ENCODE results near the gene SEMA5A. TPM values are rescaled to one million over a fixed set of nuclear protein-coding genes. Genes with fewer than 3 reads are reported as not detected.

The SEMA5A gene
- total RNA-seq, 1 experiment from 2014 or later: 0.15 TPM

- ATAC-seq (no peak), DNase-seq (ENCODE audit: low read depth, low spot score) (no peak)
- intact Hi-C loops (cut with micrococcal nuclease; ENCODE audit: unreplicated experiment) (no loop called here), in situ Hi-C loops (cut with HindIII; ENCODE audit: low pct_unique_long_range_greater_than_20kb, low sequenced_read_pairs) (no loop called here)
- Histone ChIP-seq H3K27ac (ENCODE audit: low read length) (no peak overlapping the region), H3K4me1 (ENCODE audit: control insufficient read depth, insufficient read depth, low read length) (no peaks in the 10 kb centered on the region), H3K27me3 (ENCODE audit: control insufficient read depth, insufficient read depth, low read length) (no peaks in the 10 kb centered on the region), H3K36me3 (ENCODE audit: control insufficient read depth, insufficient read depth, low read length) (no peaks in the 10 kb centered on the region), H3K9me3 (ENCODE audit: control insufficient read depth, insufficient read depth, low read depth, low read length) (no peaks in the 10 kb centered on the region), H3K4me3 (ENCODE audit: low read depth in 2 of 2, low read length in 2 of 2) (no peak overlapping the region)
- ChIA-PET POLR2A (no interaction called here), CTCF (no interaction called here)
- TF ChIP-seq POLR2AphosphoS5 (IDR thresholded peaks at IDR 0.05; ENCODE audit: low read depth, low read length) (no peak), SIN3A (IDR thresholded peaks at IDR 0.05; ENCODE audit: borderline replicate concordance, insufficient read depth, low read depth, low read length) (no peak), CTCF (IDR thresholded peaks at IDR 0.05) (no peak), TCF7L2 (IDR thresholded peaks at IDR 0.05; ENCODE audit: low read depth, low read length) (no peak)
- TF ChIP-seq, protein P1, sequence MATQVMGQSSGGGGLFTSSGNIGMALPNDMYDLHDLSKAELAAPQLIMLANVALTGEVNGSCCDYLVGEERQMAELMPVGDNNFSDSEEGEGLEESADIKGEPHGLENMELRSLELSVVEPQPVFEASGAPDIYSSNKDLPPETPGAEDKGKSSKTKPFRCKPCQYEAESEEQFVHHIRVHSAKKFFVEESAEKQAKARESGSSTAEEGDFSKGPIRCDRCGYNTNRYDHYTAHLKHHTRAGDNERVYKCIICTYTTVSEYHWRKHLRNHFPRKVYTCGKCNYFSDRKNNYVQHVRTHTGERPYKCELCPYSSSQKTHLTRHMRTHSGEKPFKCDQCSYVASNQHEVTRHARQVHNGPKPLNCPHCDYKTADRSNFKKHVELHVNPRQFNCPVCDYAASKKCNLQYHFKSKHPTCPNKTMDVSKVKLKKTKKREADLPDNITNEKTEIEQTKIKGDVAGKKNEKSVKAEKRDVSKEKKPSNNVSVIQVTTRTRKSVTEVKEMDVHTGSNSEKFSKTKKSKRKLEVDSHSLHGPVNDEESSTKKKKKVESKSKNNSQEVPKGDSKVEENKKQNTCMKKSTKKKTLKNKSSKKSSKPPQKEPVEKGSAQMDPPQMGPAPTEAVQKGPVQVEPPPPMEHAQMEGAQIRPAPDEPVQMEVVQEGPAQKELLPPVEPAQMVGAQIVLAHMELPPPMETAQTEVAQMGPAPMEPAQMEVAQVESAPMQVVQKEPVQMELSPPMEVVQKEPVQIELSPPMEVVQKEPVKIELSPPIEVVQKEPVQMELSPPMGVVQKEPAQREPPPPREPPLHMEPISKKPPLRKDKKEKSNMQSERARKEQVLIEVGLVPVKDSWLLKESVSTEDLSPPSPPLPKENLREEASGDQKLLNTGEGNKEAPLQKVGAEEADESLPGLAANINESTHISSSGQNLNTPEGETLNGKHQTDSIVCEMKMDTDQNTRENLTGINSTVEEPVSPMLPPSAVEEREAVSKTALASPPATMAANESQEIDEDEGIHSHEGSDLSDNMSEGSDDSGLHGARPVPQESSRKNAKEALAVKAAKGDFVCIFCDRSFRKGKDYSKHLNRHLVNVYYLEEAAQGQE (IDR thresholded peaks at IDR 0.05; ENCODE audit: insufficient read depth in 1 of 2, low read depth in 2 of 2, low read length in 1 of 2): no peak
- no TSS peak for BruUV-seq (replicated peaks)
Measured at GRCh38 chr5:9091896-9092662, 453.8 kb downstream of the SEMA5A start.

DNA sequence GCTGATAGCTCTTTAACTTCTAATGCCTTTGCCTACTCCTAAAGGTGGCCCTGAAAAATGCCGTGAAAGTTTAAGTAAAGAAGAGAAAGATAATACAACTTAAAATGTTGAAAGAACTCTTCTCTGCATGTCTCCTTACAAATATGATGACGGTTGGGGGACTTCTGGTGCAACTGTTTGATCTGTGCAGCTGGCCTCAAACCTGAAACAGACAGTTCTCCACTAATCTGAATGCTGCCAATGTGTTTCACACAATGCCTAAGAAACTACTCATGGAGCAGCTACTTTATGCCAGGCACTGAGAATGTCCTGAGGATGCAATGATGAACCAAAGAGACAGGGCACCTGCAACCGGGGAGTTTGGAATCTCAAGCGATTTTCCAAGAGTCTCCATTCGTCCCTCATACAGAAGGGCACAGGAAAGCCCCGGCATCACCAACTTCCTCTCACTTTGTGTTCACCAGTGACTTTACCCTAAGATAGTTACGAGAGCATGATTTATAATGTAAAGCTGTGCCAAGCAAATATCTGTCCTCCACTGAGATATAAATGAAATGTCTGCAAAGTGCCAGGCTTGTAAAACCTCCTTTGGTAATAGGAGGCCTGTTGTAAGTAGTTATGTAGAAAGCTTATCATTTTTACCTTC lies 455.4 kb downstream of the SEMA5A start:
- no TSS peak for BruUV-seq (replicated peaks)
- ATAC-seq (no peak), DNase-seq (ENCODE audit: low read depth, low spot score) (no peak)
- no peaks in the 10 kb centered on the region for H3K9me3 ChIP-seq (ENCODE audit: control insufficient read depth, insufficient read depth, low read depth, low read length)
- in situ Hi-C loops (cut with HindIII; ENCODE audit: low pct_unique_long_range_greater_than_20kb, low sequenced_read_pairs) (no loop called here), intact Hi-C loops (cut with micrococcal nuclease; ENCODE audit: unreplicated experiment) (no loop called here)
- TF ChIP-seq POLR2AphosphoS5 (IDR thresholded peaks at IDR 0.05; ENCODE audit: low read depth, low read length): no peak
- no peak for TF ChIP-seq SIN3A (IDR thresholded peaks at IDR 0.05; ENCODE audit: borderline replicate concordance, insufficient read depth, low read depth, low read length)
- no peak for TF ChIP-seq CTCF (IDR thresholded peaks at IDR 0.05)
- no peak for TF ChIP-seq TCF7L2 (IDR thresholded peaks at IDR 0.05; ENCODE audit: low read depth, low read length)
- TF ChIP-seq, protein P1 (IDR thresholded peaks at IDR 0.05; ENCODE audit: insufficient read depth in 1 of 2, low read depth in 2 of 2, low read length in 1 of 2): no peak
- H3K4me3 ChIP-seq (ENCODE audit: low read depth in 2 of 2, low read length in 2 of 2): no peak overlapping the region
- H3K4me1 ChIP-seq (ENCODE audit: control insufficient read depth, insufficient read depth, low read length): no peaks in the 10 kb centered on the region
- no peak overlapping the region for H3K27ac ChIP-seq (ENCODE audit: low read length)
- no peaks in the 10 kb centered on the region for H3K36me3 ChIP-seq (ENCODE audit: control insufficient read depth, insufficient read depth, low read length)
- ChIA-PET CTCF (no interaction called here), POLR2A (interaction anchor here (0.6 kb wide), 1 partner anchor 217 kb away, joined by 4 read pairs; no protein-coding TSS in a partner anchor)
- H3K27me3 ChIP-seq (ENCODE audit: control insufficient read depth, insufficient read depth, low read length): no peaks in the 10 kb centered on the region
